ENCODE data around the gene CPZ. TPM values are rescaled to one million over a fixed set of nuclear protein-coding genes. Genes with fewer than 3 reads are reported as not detected.

Gene CPZ
- total and polyA plus RNA-seq, 2 donors (not counting 1 experiment from before 2014, with no cell fraction given) = not detected

DNA sequence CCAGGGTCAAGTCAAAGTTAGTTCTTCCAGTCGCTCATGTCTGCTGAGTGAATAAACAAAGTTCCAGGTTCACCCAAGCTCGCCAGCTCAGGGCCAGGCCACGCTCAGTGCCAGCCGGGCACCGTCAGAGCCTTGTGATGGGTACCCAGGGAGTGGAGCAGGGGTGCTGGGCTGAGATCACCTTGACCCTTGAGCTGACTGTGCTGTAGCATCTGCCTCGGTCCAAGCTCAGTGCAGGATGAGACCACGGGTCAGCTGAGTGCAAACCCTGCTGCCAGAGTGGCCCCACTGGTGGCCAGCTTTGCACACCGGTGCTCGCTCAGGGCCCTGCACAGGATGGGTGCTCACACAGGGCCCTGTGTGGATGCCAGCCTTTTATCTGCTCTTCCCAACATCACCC is 4.3 kb downstream of the CPZ start:
- WGBS (ENCODE audit: insufficient coverage) = 84% methylated on average over 9 of the region's 9 CpGs
- ChIA-PET CTCF (interaction anchor here (1.2 kb wide), 1 partner anchor 9 kb away, joined by 3 read pairs; no protein-coding TSS in a partner anchor), POLR2A (no interaction called here)
- Histone ChIP-seq H3K79me2 (ENCODE audit: control insufficient read depth, insufficient read depth, low read length) (no peaks in the 10 kb centered on the region), H3K9me3 (ENCODE audit: control extremely low read depth in 1 of 3, control insufficient read depth in 2 of 3, insufficient read depth in 1 of 3, low read length in 2 of 3) (no peaks in the 10 kb centered on the region), H3K4me2 (replicated peaks; ENCODE audit: low read depth, low read length, poor library complexity, severe bottlenecking) (no peak overlapping the region), H4K20me1 (ENCODE audit: control insufficient read depth, insufficient read depth, low read length, poor library complexity, severe bottlenecking) (no peaks in the 10 kb centered on the region), H3K36me3 (replicated peaks in 1 of 2; ENCODE audit: control extremely low read depth in 1 of 2, control insufficient read depth in 1 of 2, extremely low read depth in 1 of 2, insufficient read depth in 2 of 2, low read length in 1 of 2) (no peaks in the 10 kb centered on the region), H3K27me3 (replicated peaks in 1 of 4; ENCODE audit: control extremely low read depth in 1 of 4, control insufficient read depth in 3 of 4, insufficient read depth in 4 of 4, low read length in 3 of 4) (peaks cover 0 to 16% (median 1%) of the 10 kb centered on the region in 4 experiments), H2AFZ (ENCODE audit: insufficient read depth, low read depth, low read length, poor library complexity, severe bottlenecking) (no peak overlapping the region), H3K4me1 (ENCODE audit: control insufficient read depth in 2 of 2, insufficient read depth in 2 of 2, low read length in 2 of 2) (no peaks in the 10 kb centered on the region), H3K9ac (ENCODE audit: low read length) (no peak overlapping the region), H3K27ac (ENCODE audit: low read length in 2 of 2) (no peak overlapping the region), H3K4me3 (ENCODE audit: control extremely low read depth in 1 of 5, extremely low read depth in 1 of 5, insufficient read depth in 1 of 5, low read depth in 2 of 5, low read length in 4 of 5) (no peak overlapping the region)
- H3K4me3 Mint-ChIP-seq = no peak overlapping the region
- no peak overlapping the region for H3K27ac Mint-ChIP-seq
- TF ChIP-seq, protein P1, sequence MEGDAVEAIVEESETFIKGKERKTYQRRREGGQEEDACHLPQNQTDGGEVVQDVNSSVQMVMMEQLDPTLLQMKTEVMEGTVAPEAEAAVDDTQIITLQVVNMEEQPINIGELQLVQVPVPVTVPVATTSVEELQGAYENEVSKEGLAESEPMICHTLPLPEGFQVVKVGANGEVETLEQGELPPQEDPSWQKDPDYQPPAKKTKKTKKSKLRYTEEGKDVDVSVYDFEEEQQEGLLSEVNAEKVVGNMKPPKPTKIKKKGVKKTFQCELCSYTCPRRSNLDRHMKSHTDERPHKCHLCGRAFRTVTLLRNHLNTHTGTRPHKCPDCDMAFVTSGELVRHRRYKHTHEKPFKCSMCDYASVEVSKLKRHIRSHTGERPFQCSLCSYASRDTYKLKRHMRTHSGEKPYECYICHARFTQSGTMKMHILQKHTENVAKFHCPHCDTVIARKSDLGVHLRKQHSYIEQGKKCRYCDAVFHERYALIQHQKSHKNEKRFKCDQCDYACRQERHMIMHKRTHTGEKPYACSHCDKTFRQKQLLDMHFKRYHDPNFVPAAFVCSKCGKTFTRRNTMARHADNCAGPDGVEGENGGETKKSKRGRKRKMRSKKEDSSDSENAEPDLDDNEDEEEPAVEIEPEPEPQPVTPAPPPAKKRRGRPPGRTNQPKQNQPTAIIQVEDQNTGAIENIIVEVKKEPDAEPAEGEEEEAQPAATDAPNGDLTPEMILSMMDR (IDR thresholded peaks at IDR 0.05) = no peak
- TF ChIP-seq EZH2 (IDR thresholded peaks at IDR 0.05; ENCODE audit: borderline replicate concordance, insufficient read depth, low read depth, low read length, poor library complexity, severe bottlenecking) = no peak
- intact Hi-C loops (cut with micrococcal nuclease) = no loop called here
- no peak for ATAC-seq (ENCODE audit: low read depth)
- H3K27me3 Mint-ChIP-seq = peaks cover 9% of the 10 kb centered on the region
- H3K9me3 Mint-ChIP-seq (ENCODE audit: insufficient read depth) = no peaks in the 10 kb centered on the region
- no peak for DNase-seq
- H3K4me1 Mint-ChIP-seq = no peaks in the 10 kb centered on the region

DNA sequence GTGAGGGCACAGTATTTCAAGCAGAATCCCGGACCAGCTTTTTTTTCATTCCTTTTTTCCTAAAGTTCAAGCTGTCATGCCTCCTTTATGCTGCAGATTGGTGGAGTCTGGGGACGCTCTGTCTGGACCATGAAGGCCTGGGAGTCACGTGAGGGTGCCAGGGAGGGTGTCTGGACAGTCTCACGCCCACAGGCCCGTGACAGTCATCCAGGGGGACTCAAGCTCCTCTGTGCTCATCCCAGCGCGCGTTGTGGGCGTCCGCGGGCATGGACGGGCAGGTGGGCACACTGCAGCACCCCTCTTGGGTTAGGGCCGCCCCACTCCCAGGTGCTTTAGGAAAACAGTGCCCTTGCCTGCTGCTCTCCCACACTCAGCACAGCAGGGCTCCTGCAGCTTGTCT is 4.8 kb downstream of the CPZ start:
- WGBS (ENCODE audit: insufficient coverage) = 74% methylated on average over 7 of the region's 13 CpGs
- no peaks in the 10 kb centered on the region for H4K20me1 ChIP-seq (ENCODE audit: control insufficient read depth, insufficient read depth, low read length, poor library complexity, severe bottlenecking)
- CTCF ChIA-PET = interaction anchor here (1.0 to 1.2 kb wide), 2 partner anchors 8 to 129 kb away, joined by 3 read pairs; no protein-coding TSS in a partner anchor
- ATAC-seq (ENCODE audit: low read depth) (no peak), DNase-seq (no peak)
- Mint-ChIP-seq H3K27me3 (peaks cover 9% of the 10 kb centered on the region), H3K4me1 (no peaks in the 10 kb centered on the region), H3K27ac (no peak overlapping the region), H3K4me3 (no peak overlapping the region), H3K9me3 (ENCODE audit: insufficient read depth) (no peaks in the 10 kb centered on the region)
- no peak overlapping the region for H3K9ac ChIP-seq (ENCODE audit: low read length)
- H3K36me3 ChIP-seq (replicated peaks in 1 of 2; ENCODE audit: control extremely low read depth in 1 of 2, control insufficient read depth in 1 of 2, extremely low read depth in 1 of 2, insufficient read depth in 2 of 2, low read length in 1 of 2) = no peaks in the 10 kb centered on the region
- H3K27me3 ChIP-seq (replicated peaks in 1 of 4; ENCODE audit: control extremely low read depth in 1 of 4, control insufficient read depth in 3 of 4, insufficient read depth in 4 of 4, low read length in 3 of 4) = peaks cover 0 to 14% (median under 1%) of the 10 kb centered on the region in 4 experiments
- H3K79me2 ChIP-seq (ENCODE audit: control insufficient read depth, insufficient read depth, low read length) = no peaks in the 10 kb centered on the region
- H3K9me3 ChIP-seq (ENCODE audit: control extremely low read depth in 1 of 3, control insufficient read depth in 2 of 3, insufficient read depth in 1 of 3, low read length in 2 of 3) = no peaks in the 10 kb centered on the region
- no peak overlapping the region for H3K4me3 ChIP-seq (ENCODE audit: control extremely low read depth in 1 of 5, extremely low read depth in 1 of 5, insufficient read depth in 1 of 5, low read depth in 2 of 5, low read length in 4 of 5)
- H2AFZ ChIP-seq (ENCODE audit: insufficient read depth, low read depth, low read length, poor library complexity, severe bottlenecking) = no peak overlapping the region
- TF ChIP-seq, protein P1 (IDR thresholded peaks at IDR 0.05) = no peak
- TF ChIP-seq EZH2 (IDR thresholded peaks at IDR 0.05; ENCODE audit: borderline replicate concordance, insufficient read depth, low read depth, low read length, poor library complexity, severe bottlenecking) = no peak
- H3K27ac ChIP-seq (ENCODE audit: low read length in 2 of 2) = no peak overlapping the region
- POLR2A ChIA-PET = no interaction called here
- intact Hi-C loops (cut with micrococcal nuclease) = no loop called here
- H3K4me2 ChIP-seq (replicated peaks; ENCODE audit: low read depth, low read length, poor library complexity, severe bottlenecking) = no peak overlapping the region
- H3K4me1 ChIP-seq (ENCODE audit: control insufficient read depth in 2 of 2, insufficient read depth in 2 of 2, low read length in 2 of 2) = no peaks in the 10 kb centered on the region
